IMR-90 (cell line): Measurements from ENCODE around the gene RANBP3.

Experiments used
- BHLHE40 ChIP-seq: fragments of 150-350 bp; IDR thresholded peaks from 2 replicates; pipeline ENCODE4 v1.6.1; 2016; ENCODE audit warnings: mild to moderate bottlenecking, low read depth, low read length
- CHD1 ChIP-seq: IDR thresholded peaks from 2 replicates; pipeline ENCODE4 v1.6.1; 2012; ENCODE audit warnings: low read depth, low read length, improper control_type of control experiment
- CTCF ChIP-seq: conservative IDR thresholded peaks from 2 replicates; pipeline ENCODE4 v1.5.1; 2012; ENCODE audit warnings: mild to moderate bottlenecking, low read depth, low read length, improper control_type of control experiment
- FOS ChIP-seq: fragments of 150-350 bp; IDR thresholded peaks from 2 replicates; pipeline ENCODE4 v1.6.1; 2016; ENCODE audit warnings: low read depth, low read length
- MAZ ChIP-seq: IDR thresholded peaks from 2 replicates; pipeline ENCODE4 v1.6.1; 2012; ENCODE audit warnings: low read depth, mild to moderate bottlenecking, low read length, improper control_type of control experiment, moderate library complexity, borderline replicate concordance
- USF2 ChIP-seq: fragments of 150-350 bp; IDR thresholded peaks from 2 replicates; pipeline ENCODE4 v1.6.1; 2017; ENCODE audit warnings: mild to moderate bottlenecking, antibody characterized with exemption, low read length, low read depth

GRCh38 chr19:6026390-6027227, 48.7 kb upstream of the RANBP3 start:
- no peak for TF ChIP-seq CTCF
- no peak for TF ChIP-seq BHLHE40
- no peak for TF ChIP-seq FOS
- no peak for TF ChIP-seq MAZ
- TF ChIP-seq USF2: no peak
- no peak for TF ChIP-seq CHD1
